CD8-positive, alpha-beta memory T cell (primary cell): ENCODE data around the gene P2RX5. TPM values are rescaled to one million over a fixed set of nuclear protein-coding genes. Genes with fewer than 3 reads are reported as not detected.

Experiments used
- CTCF ChIA-PET: fragments of 350-600 bp; sonication (Branson Sonifier 250); formaldehyde crosslinking; loops from one replicate; lab custom pipeline; 2021; ENCODE audit warnings: antibody characterized with exemption; lab: Charles Lee
- POLR2A ChIA-PET: fragments of 350-600 bp; sonication (Branson Sonifier 250); formaldehyde crosslinking; loops from one replicate; lab custom pipeline; 2021; ENCODE audit warnings: antibody characterized with exemption; lab: Charles Lee
- DNase-seq, 5 donors: peaks; one replicate each; pipeline versions ENCODE4 v3.0.0 to v3.0.0-alpha.2; 2020 to 2022; ENCODE audit warnings: mixed read lengths in 1 of 5
- H3K27ac ChIP-seq: one replicate; pipeline ENCODE4 v1.7.0; 2013; ENCODE audit warnings: low read depth, mild to moderate bottlenecking, low read length, moderate library complexity
- H3K27me3 ChIP-seq: 2 replicates; pipeline ENCODE4 v1.7.0; 2013; ENCODE audit warnings: low read length, mild to moderate bottlenecking; ENCODE audit not compliant: insufficient read depth, poor library complexity, severe bottlenecking
- H3K36me3 ChIP-seq: 2 replicates; pipeline ENCODE4 v1.7.0; 2013; ENCODE audit warnings: mild to moderate bottlenecking, low read length, moderate library complexity; ENCODE audit not compliant: insufficient read depth
- H3K4me1 ChIP-seq: 2 replicates; pipeline ENCODE4 v1.7.0; 2013; ENCODE audit warnings: mild to moderate bottlenecking, low read length, moderate library complexity; ENCODE audit not compliant: insufficient read depth
- H3K4me3 ChIP-seq: 2 replicates; pipeline ENCODE4 v1.7.0; 2013; ENCODE audit warnings: mild to moderate bottlenecking, low read length
- H3K9me3 ChIP-seq: 2 replicates; pipeline ENCODE4 v1.7.0; 2013; ENCODE audit warnings: mild to moderate bottlenecking, low read length
- H3K27ac Mint-ChIP-seq, 8 donors: one replicate each; pipeline ENCODE4 v1.8.0; 2020 to 2021; ENCODE audit warnings: mixed read lengths in 8 of 8, mild to moderate bottlenecking in 6 of 8, inconsistent platforms in 3 of 8, moderate library complexity in 3 of 8
- H3K27me3 Mint-ChIP-seq, 2 donors: one replicate each; pipeline ENCODE4 v1.8.0; 2020 to 2021; ENCODE audit warnings: mixed read lengths in 2 of 2, mild to moderate bottlenecking in 1 of 2, moderate library complexity in 1 of 2
- H3K36me3 Mint-ChIP-seq, 3 donors: one replicate each; pipeline ENCODE4 v1.8.0; 2020 to 2021; ENCODE audit warnings: mixed read lengths in 3 of 3, inconsistent platforms in 1 of 3, mild to moderate bottlenecking in 1 of 3
- H3K4me1 Mint-ChIP-seq, 3 donors: one replicate each; pipeline ENCODE4 v1.8.0; 2020 to 2021; ENCODE audit warnings: mixed read lengths in 3 of 3, inconsistent platforms in 1 of 3, mild to moderate bottlenecking in 1 of 3
- H3K4me3 Mint-ChIP-seq, 7 donors: one replicate each; pipeline ENCODE4 v1.8.0; 2020 to 2021; ENCODE audit warnings: mixed read lengths in 7 of 7, mild to moderate bottlenecking in 6 of 7, moderate library complexity in 4 of 7, inconsistent platforms in 2 of 7
- H3K9me3 Mint-ChIP-seq, 5 donors: one replicate each; pipeline ENCODE4 v1.8.0; 2020 to 2022; ENCODE audit warnings: mixed read lengths in 5 of 5, mild to moderate bottlenecking in 3 of 5, moderate library complexity in 2 of 5, inconsistent platforms in 1 of 5
- polyA plus RNA-seq: library from polyadenylated mRNA; unstranded; fragments of 300-500 nt; fragmentation: Illumina TruSeq; gene quantifications from one replicate; pipeline ENCODE4 v1.2.3, GENCODE V29; 2021
- total RNA-seq, 2 experiments: library from RNA; stranded (reverse); gene quantifications; one replicate each; pipeline ENCODE4 v1.2.3, GENCODE V29; 2021

P2RX5 gene
- total and polyA plus RNA-seq, 3 experiments from 2014 or later = 9.8 to 37.4 (median 12.0) TPM

- no peaks in the 10 kb centered on the region for H3K27me3 ChIP-seq
- peaks cover 0 to 4% (median 0%) of the 10 kb centered on the region in 5 donors for H3K9me3 Mint-ChIP-seq
- no peak overlapping the region for H3K27ac ChIP-seq
- ChIA-PET CTCF (interaction anchor here (1.0 kb wide), 1 partner anchor 16 kb away, joined by 3 read pairs; no protein-coding TSS in a partner anchor), POLR2A (interaction anchor here (0.5 to 0.9 kb wide), 2 partner anchors 13 to 104 kb away, joined by 3 to 5 read pairs; no protein-coding TSS in a partner anchor)
- no peak for DNase-seq
- H3K9me3 ChIP-seq = no peaks in the 10 kb centered on the region
- H3K27ac Mint-ChIP-seq = peak overlapping the region in 1 of 8 donors; percentile 41
- H3K27me3 Mint-ChIP-seq = no peaks in the 10 kb centered on the region
- no peaks in the 10 kb centered on the region for H3K36me3 ChIP-seq
- H3K4me3 Mint-ChIP-seq = peak overlapping the region in 1 of 7 donors; percentile 90
- no peak overlapping the region for H3K4me3 ChIP-seq
- H3K4me1 ChIP-seq = peaks cover 16% of the 10 kb centered on the region
- peaks cover 18 to 35% (median 20%) of the 10 kb centered on the region in 3 donors for H3K4me1 Mint-ChIP-seq
- peaks cover 0 to 5% (median 4%) of the 10 kb centered on the region in 3 donors for H3K36me3 Mint-ChIP-seq
Observed at GRCh38 chr17:3698139-3698538, 2.2 kb upstream of the P2RX5 start.

GRCh38 chr17:3697103-3697476 is 1.1 kb upstream of the P2RX5 start:
- peaks cover 21 to 37% (median 25%) of the 10 kb centered on the region in 3 donors for H3K4me1 Mint-ChIP-seq
- H3K27ac Mint-ChIP-seq = no peak overlapping the region
- no peaks in the 10 kb centered on the region for H3K27me3 ChIP-seq
- ChIA-PET CTCF (interaction anchor here (1.1 to 2.1 kb wide), 2 partner anchors 11 to 40 kb away, joined by 4 to 9 read pairs; no protein-coding TSS in a partner anchor), POLR2A (interaction anchor here (0.9 to 2.0 kb wide), 3 partner anchors 14 to 103 kb away, joined by 3 to 6 read pairs (median 4); partner anchors contain the start of gene ITGAE)
- peak overlapping the region in 5 of 7 donors; percentile 26 to 90 (median 55) for H3K4me3 Mint-ChIP-seq
- H3K36me3 ChIP-seq = no peaks in the 10 kb centered on the region
- peaks cover 0 to 2% (median 0%) of the 10 kb centered on the region in 3 donors for H3K36me3 Mint-ChIP-seq
- no peaks in the 10 kb centered on the region for H3K9me3 ChIP-seq
- H3K4me3 ChIP-seq = no peak overlapping the region
- peaks cover 16% of the 10 kb centered on the region for H3K4me1 ChIP-seq
- DNase-seq = no peak
- H3K27ac ChIP-seq = no peak overlapping the region
- no peaks in the 10 kb centered on the region for H3K27me3 Mint-ChIP-seq
- H3K9me3 Mint-ChIP-seq = peaks cover 0 to 2% (median 0%) of the 10 kb centered on the region in 5 donors

GRCh38 chr17:3695129-3695722 is 729 bp downstream of the P2RX5 start:
- H3K4me3 ChIP-seq = peak overlapping the region; percentile 66

GRCh38 chr17:3693829-3694231 is 2.1 kb downstream of the P2RX5 start:
- H3K9me3 ChIP-seq = no peaks in the 10 kb centered on the region
- POLR2A ChIA-PET = interaction anchor here (0.7 kb wide), 1 partner anchor 223 kb away, joined by 17 read pairs; no protein-coding TSS in a partner anchor
- no peak overlapping the region for H3K4me3 ChIP-seq
- Mint-ChIP-seq H3K9me3 (no peaks in the 10 kb centered on the region), H3K27me3 (no peaks in the 10 kb centered on the region), H3K4me1 (peaks cover 21 to 37% (median 28%) of the 10 kb centered on the region in 3 donors), H3K27ac (peak overlapping the region; percentile 48 to 92 (median 76)), H3K4me3 (peak overlapping the region; percentile 35 to 96 (median 92)), H3K36me3 (peaks cover 0 to 19% (median 6%) of the 10 kb centered on the region in 3 donors)
- H3K36me3 ChIP-seq = no peaks in the 10 kb centered on the region
- DNase-seq = peak in 2 of 5 donors; percentile 32 to 48
- H3K27me3 ChIP-seq = no peaks in the 10 kb centered on the region
- peaks cover 16% of the 10 kb centered on the region for H3K4me1 ChIP-seq
- CTCF ChIA-PET = interaction anchor here (0.9 to 1.4 kb wide), 3 partner anchors 11 to 67 kb away, joined by 3 to 6 read pairs (median 3); no protein-coding TSS in a partner anchor
- H3K27ac ChIP-seq = no peak overlapping the region

More at GRCh38 chr17:3695129-3695722, 729 bp downstream of the P2RX5 start:
- no peak for DNase-seq
- Histone ChIP-seq H3K27me3 (no peaks in the 10 kb centered on the region), H3K36me3 (no peaks in the 10 kb centered on the region), H3K4me1 (peaks cover 16% of the 10 kb centered on the region), H3K9me3 (no peaks in the 10 kb centered on the region), H3K27ac (no peak overlapping the region)
- CTCF ChIA-PET = interaction anchor here (0.6 to 2.1 kb wide), 5 partner anchors 13 to 276 kb away, joined by 3 to 9 read pairs (median 5); no protein-coding TSS in a partner anchor
- H3K36me3 Mint-ChIP-seq = peaks cover 0 to 12% (median 3%) of the 10 kb centered on the region in 3 donors
- no peaks in the 10 kb centered on the region for H3K9me3 Mint-ChIP-seq
- peak overlapping the region; percentile 88 to 96 (median 92) for H3K4me3 Mint-ChIP-seq
- no peaks in the 10 kb centered on the region for H3K27me3 Mint-ChIP-seq
- H3K27ac Mint-ChIP-seq = peak overlapping the region; percentile 17 to 89 (median 61)
- H3K4me1 Mint-ChIP-seq = peaks cover 21 to 37% (median 25%) of the 10 kb centered on the region in 3 donors
- POLR2A ChIA-PET = interaction anchor here (0.8 to 2.0 kb wide), 2 partner anchors 15 to 164 kb away, joined by 3 to 6 read pairs; no protein-coding TSS in a partner anchor

- H3K27me3 ChIP-seq = no peaks in the 10 kb centered on the region
- Mint-ChIP-seq H3K4me1 (peaks cover 21 to 37% (median 28%) of the 10 kb centered on the region in 3 donors), H3K36me3 (peaks cover 0 to 24% (median 6%) of the 10 kb centered on the region in 3 donors), H3K27ac (peak overlapping the region in 5 of 8 donors; percentile 23 to 77 (median 42)), H3K4me3 (peak overlapping the region in 3 of 7 donors; percentile 43 to 88 (median 44)), H3K9me3 (no peaks in the 10 kb centered on the region), H3K27me3 (no peaks in the 10 kb centered on the region)
- no peaks in the 10 kb centered on the region for H3K9me3 ChIP-seq
- no peaks in the 10 kb centered on the region for H3K36me3 ChIP-seq
- ChIA-PET CTCF (no interaction called here), POLR2A (no interaction called here)
- DNase-seq = no peak
- peaks cover 16% of the 10 kb centered on the region for H3K4me1 ChIP-seq
- H3K27ac ChIP-seq = no peak overlapping the region
- H3K4me3 ChIP-seq = no peak overlapping the region
Observed at GRCh38 chr17:3693141-3693540, 2.8 kb downstream of the P2RX5 start.

GRCh38 chr17:3692346-3692745 is 3.6 kb downstream of the P2RX5 start:
- H3K4me1 Mint-ChIP-seq = peaks cover 18 to 34% (median 24%) of the 10 kb centered on the region in 3 donors
- no peaks in the 10 kb centered on the region for H3K9me3 Mint-ChIP-seq
- POLR2A ChIA-PET = no interaction called here
- H3K36me3 Mint-ChIP-seq = peaks cover 0 to 26% (median 6%) of the 10 kb centered on the region in 3 donors
- H3K27me3 ChIP-seq = no peaks in the 10 kb centered on the region
- H3K4me1 ChIP-seq = peaks cover 16% of the 10 kb centered on the region
- no peaks in the 10 kb centered on the region for H3K9me3 ChIP-seq
- CTCF ChIA-PET = interaction anchor here (1.1 kb wide), 1 partner anchor 45 kb away, joined by 3 read pairs; no protein-coding TSS in a partner anchor
- no peak overlapping the region for H3K27ac ChIP-seq
- H3K27ac Mint-ChIP-seq = no peak overlapping the region
- H3K4me3 Mint-ChIP-seq = peak overlapping the region in 1 of 7 donors; percentile 48
- H3K36me3 ChIP-seq = no peaks in the 10 kb centered on the region
- no peak overlapping the region for H3K4me3 ChIP-seq
- H3K27me3 Mint-ChIP-seq = no peaks in the 10 kb centered on the region
- peak in 1 of 5 donors; percentile 24 for DNase-seq

- Histone ChIP-seq H3K9me3 (no peaks in the 10 kb centered on the region), H3K4me1 (peaks cover 14% of the 10 kb centered on the region), H3K27me3 (no peaks in the 10 kb centered on the region), H3K4me3 (no peak overlapping the region), H3K27ac (no peak overlapping the region), H3K36me3 (no peaks in the 10 kb centered on the region)
- H3K4me1 Mint-ChIP-seq = peaks cover 17 to 28% (median 24%) of the 10 kb centered on the region in 3 donors
- POLR2A ChIA-PET = no interaction called here
- no peaks in the 10 kb centered on the region for H3K27me3 Mint-ChIP-seq
- DNase-seq = peak in 1 of 5 donors; percentile 45
- H3K36me3 Mint-ChIP-seq = peaks cover 0 to 26% (median 6%) of the 10 kb centered on the region in 3 donors
- no peaks in the 10 kb centered on the region for H3K9me3 Mint-ChIP-seq
- H3K4me3 Mint-ChIP-seq = no peak overlapping the region
- CTCF ChIA-PET = interaction anchor here (1.1 kb wide), 1 partner anchor 46 kb away, joined by 3 read pairs; no protein-coding TSS in a partner anchor
- H3K27ac Mint-ChIP-seq = no peak overlapping the region
Observed at GRCh38 chr17:3691617-3692067, 4.3 kb downstream of the P2RX5 start.
